H1 (cell line): ENCODE data around the gene PFN3. TPM values are rescaled to one million over a fixed set of nuclear protein-coding genes. Genes with fewer than 3 reads are reported as not detected.

ENCODE experiments used
- CTCF ChIA-PET: fragments of 300-600 bp; sonication (Branson Sonifier 250); formaldehyde crosslinking; loops from one replicate; lab custom pipeline; 2021; ENCODE audit not compliant: partially characterized antibody; lab: Charles Lee
- POLR2A ChIA-PET: fragments of 300-600 bp; sonication (Branson Sonifier 250); formaldehyde crosslinking; loops from one replicate; lab custom pipeline; 2021; ENCODE audit warnings: inconsistent platforms; ENCODE audit not compliant: partially characterized antibody; lab: Charles Lee
- DNase-seq, 2 experiments: peaks; one replicate each; pipeline versions ENCODE4 v3.0.0 to v3.0.0-alpha.2; 2010 to 2022; ENCODE audit warnings: low spot score in 2 of 2, low read depth in 1 of 2, mixed read lengths in 1 of 2
- FAIRE-seq: peaks from 2 replicates; lab custom pipeline; 2011; peaks lifted over from hg19 to GRCh38; lab: Jason Lieb, UNC
- H2AFZ ChIP-seq: 2 replicates; pipeline ENCODE4 v1.8.1; 2012; ENCODE audit warnings: low read length, inconsistent platforms
- H2AK5ac ChIP-seq: 2 replicates; pipeline ENCODE4 v1.6.1; 2013; ENCODE audit warnings: low read depth, low read length
- H2BK120ac ChIP-seq: replicated peaks from 2 replicates; pipeline ENCODE3; 2013; ENCODE audit warnings: low read depth, low read length, inconsistent platforms
- H2BK12ac ChIP-seq: 2 replicates; pipeline ENCODE4 v1.6.1; 2013; ENCODE audit warnings: low read depth, low read length
- H2BK15ac ChIP-seq: 2 replicates; pipeline ENCODE4 v1.6.1; 2013; ENCODE audit warnings: low read length
- H2BK20ac ChIP-seq: 2 replicates; pipeline ENCODE4 v1.6.1; 2013; ENCODE audit warnings: low read length
- H2BK5ac ChIP-seq: 2 replicates; pipeline ENCODE4 v1.6.1; 2013; ENCODE audit warnings: low read depth, low read length
- H3K14ac ChIP-seq: 2 replicates; pipeline ENCODE4 v1.6.1; 2013; ENCODE audit warnings: inconsistent platforms; ENCODE audit not compliant: insufficient read length
- H3K18ac ChIP-seq: 2 replicates; pipeline ENCODE4 v1.6.1; 2013; ENCODE audit warnings: low read length; ENCODE audit errors: extremely low read depth
- H3K23ac ChIP-seq: 2 replicates; pipeline ENCODE4 v1.6.1; 2013; ENCODE audit warnings: inconsistent platforms; ENCODE audit not compliant: insufficient read length
- H3K23me2 ChIP-seq: 2 replicates; pipeline ENCODE4 v1.6.1; 2013; ENCODE audit warnings: low read depth, low read length
- H3K27ac ChIP-seq: 2 replicates; pipeline ENCODE4 v1.6.1; 2011; ENCODE audit warnings: low read depth, low read length, inconsistent platforms
- H3K27me3 ChIP-seq, 4 experiments: replicated peaks in 1 of 4; 1 replicate in 1 of 4; 2 replicates in 3 of 4; pipeline versions ENCODE4 v1.6.1 to v1.8.1; 2011 to 2013; ENCODE audit warnings: low read length in 3 of 4, mild to moderate bottlenecking in 3 of 4, inconsistent platforms in 2 of 4, mixed read lengths in 2 of 4, moderate library complexity in 1 of 4; ENCODE audit not compliant: control insufficient read depth in 3 of 4, insufficient read depth in 3 of 4; ENCODE audit errors: extremely low read depth in 1 of 4
- H3K36me3 ChIP-seq, 4 experiments: 2 replicates each; pipeline versions ENCODE4 v1.6.1 to v1.8.1; 2011 to 2013; ENCODE audit warnings: mild to moderate bottlenecking in 4 of 4, low read length in 3 of 4, moderate library complexity in 2 of 4, control low read depth in 1 of 4, inconsistent platforms in 1 of 4; ENCODE audit not compliant: insufficient read depth in 4 of 4, control insufficient read depth in 2 of 4
- H3K4ac ChIP-seq: replicated peaks from 2 replicates; pipeline ENCODE3; 2013; ENCODE audit warnings: low read length, low read depth, mixed read lengths, inconsistent platforms; ENCODE audit not compliant: insufficient read length
- H3K4me1 ChIP-seq, 4 experiments: replicated peaks in 1 of 4; 1 replicate in 1 of 4; 2 replicates in 3 of 4; pipeline versions ENCODE4 v1.6.1 to v1.8.1; 2011 to 2013; ENCODE audit warnings: low read length in 3 of 4, inconsistent platforms in 2 of 4, mixed read lengths in 1 of 4; ENCODE audit not compliant: insufficient read depth in 4 of 4, control insufficient read depth in 3 of 4
- H3K4me2 ChIP-seq, 2 experiments: 2 replicates each; pipeline versions ENCODE4 v1.6.1 to v1.8.1; 2011 to 2013; ENCODE audit warnings: low read depth in 2 of 2, low read length in 2 of 2, control low read depth in 1 of 2, inconsistent platforms in 1 of 2, mild to moderate bottlenecking in 1 of 2; ENCODE audit not compliant: insufficient read depth in 1 of 2
- H3K4me3 ChIP-seq, 4 experiments: fragments of 200-600, 300-600 bp in 1 of 4; sonication (generic), shearing (Covaris generic), sonication (Bioruptor Twin) in 1 of 4; 2 replicates each; pipeline versions ENCODE4 v1.5.1 to v1.8.1; 2011 to 2016; ENCODE audit warnings: low read length in 4 of 4, low read depth in 3 of 4, control low read depth in 2 of 4, inconsistent platforms in 2 of 4, mild to moderate bottlenecking in 2 of 4, mixed read lengths in 1 of 4, moderate library complexity in 1 of 4; ENCODE audit not compliant: insufficient read depth in 2 of 4; ENCODE audit errors: extremely low read depth in 1 of 4
- H3K56ac ChIP-seq: replicated peaks from 2 replicates; pipeline ENCODE3; 2013; ENCODE audit warnings: low read depth, mild to moderate bottlenecking, mixed read lengths, low read length, inconsistent platforms; ENCODE audit not compliant: insufficient read length
- H3K79me1 ChIP-seq: 2 replicates; pipeline ENCODE4 v1.6.1; 2013; ENCODE audit warnings: low read depth, low read length, control low read depth
- H3K79me2 ChIP-seq, 2 experiments: 2 replicates each; pipeline versions ENCODE4 v1.6.1 to v1.8.1; 2012 to 2013; ENCODE audit warnings: low read length in 2 of 2, mild to moderate bottlenecking in 2 of 2, inconsistent platforms in 1 of 2; ENCODE audit not compliant: insufficient read depth in 2 of 2, control insufficient read depth in 1 of 2
- H3K9ac ChIP-seq, 4 experiments: replicated peaks in 1 of 4; 1 replicate in 1 of 4; 2 replicates in 3 of 4; pipeline versions ENCODE4 v1.6.1 to v1.8.1; 2011 to 2013; ENCODE audit warnings: low read depth in 3 of 4, low read length in 3 of 4, control low read depth in 2 of 4, mild to moderate bottlenecking in 2 of 4, moderate library complexity in 2 of 4, inconsistent platforms in 1 of 4; ENCODE audit errors: extremely low read depth in 1 of 4
- H3K9me3 ChIP-seq, 2 experiments: 2 replicates each; pipeline versions ENCODE4 v1.6.1 to v1.8.1; 2012 to 2013; ENCODE audit warnings: mild to moderate bottlenecking in 2 of 2, moderate library complexity in 2 of 2, control low read depth in 1 of 2, inconsistent platforms in 1 of 2, low read depth in 1 of 2, low read length in 1 of 2, mixed read lengths in 1 of 2; ENCODE audit not compliant: insufficient read depth in 2 of 2
- H4K20me1 ChIP-seq, 2 experiments: replicated peaks in 1 of 2; 2 replicates each; pipeline versions ENCODE3 to v1.8.1; 2011 to 2013; ENCODE audit warnings: inconsistent platforms in 2 of 2, low read length in 2 of 2, mild to moderate bottlenecking in 1 of 2; ENCODE audit not compliant: insufficient read depth in 2 of 2, control insufficient read depth in 1 of 2
- H4K5ac ChIP-seq: 2 replicates; pipeline ENCODE4 v1.6.1; 2013; ENCODE audit warnings: low read length, low read depth, mixed read lengths, inconsistent platforms; ENCODE audit not compliant: insufficient read length
- H4K8ac ChIP-seq: 2 replicates; pipeline ENCODE4 v1.8.0; 2013; ENCODE audit warnings: mild to moderate bottlenecking, moderate library complexity, low read length, inconsistent platforms; ENCODE audit not compliant: insufficient read depth; ENCODE audit errors: extremely low read depth
- H4K91ac ChIP-seq: replicated peaks from 2 replicates; pipeline ENCODE3; 2013; ENCODE audit warnings: low read length, mixed read lengths, inconsistent platforms; ENCODE audit not compliant: insufficient read length
- CREB1 ChIP-seq: IDR thresholded peaks from 2 replicates; pipeline ENCODE4 v1.6.1; 2012; ENCODE audit warnings: inconsistent platforms
- EGR1 ChIP-seq: IDR thresholded peaks from 2 replicates; pipeline ENCODE4 v1.6.1; 2011; ENCODE audit warnings: low read depth, low read length, borderline replicate concordance
- EP300 ChIP-seq, 2 experiments: IDR thresholded peaks; 1 replicate in 1 of 2; 2 replicates in 1 of 2; pipeline ENCODE4 v1.6.1; 2011 to 2012; ENCODE audit warnings: low read depth in 2 of 2, low read length in 2 of 2, mild to moderate bottlenecking in 2 of 2, borderline replicate concordance in 1 of 2, inconsistent platforms in 1 of 2, moderate library complexity in 1 of 2
- KDM4A ChIP-seq: IDR thresholded peaks from one replicate; pipeline ENCODE4 v1.7.1; 2012; ENCODE audit warnings: low read depth, mild to moderate bottlenecking, moderate library complexity, low read length, inconsistent platforms; ENCODE audit not compliant: severe bottlenecking
- KDM5A ChIP-seq: fragments of 200-600 bp; IDR thresholded peaks from 2 replicates; pipeline ENCODE4 v1.7.1; 2012; ENCODE audit warnings: mild to moderate bottlenecking, low read length, inconsistent platforms, mixed read lengths
- MAFK ChIP-seq: IDR thresholded peaks from 2 replicates; pipeline ENCODE4 v1.6.1; 2012; ENCODE audit warnings: low read depth, mild to moderate bottlenecking, improper control_type of control experiment, low read length
- NRF1 ChIP-seq: IDR thresholded peaks from 2 replicates; pipeline ENCODE4 v1.6.1; 2011; ENCODE audit warnings: mild to moderate bottlenecking, low read depth, low read length, improper control_type of control experiment
- POU5F1 ChIP-seq: IDR thresholded peaks from 2 replicates; pipeline ENCODE4 v1.6.1; 2011; ENCODE audit warnings: low read depth, mild to moderate bottlenecking, low read length, moderate library complexity
- SIRT6 ChIP-seq: IDR thresholded peaks from one replicate; pipeline ENCODE4 v1.7.1; 2012; ENCODE audit warnings: low read length, inconsistent platforms
- SP1 ChIP-seq: IDR thresholded peaks from 2 replicates; pipeline ENCODE4 v1.6.1; 2011; ENCODE audit warnings: low read depth, low read length
- WGBS, 2 experiments: shearing (Covaris generic) in 1 of 2; methylation state at CpG; one replicate each; pipeline versions ENCODE4 v1.1.6 to v1.1.7; 2013 to 2015; ENCODE audit warnings: low lambda C conversion rate in 2 of 2, mixed read lengths in 2 of 2, inconsistent platforms in 1 of 2, low coverage in 1 of 2, missing lambda C conversion rate in 1 of 2; ENCODE audit not compliant: insufficient replicate concordance in 2 of 2, insufficient coverage in 1 of 2, insufficient read length in 1 of 2; ENCODE audit errors: extremely low coverage in 1 of 2, missing lambda C conversion rate in 1 of 2; 5-methylcytosine and 5-hydroxymethylcytosine counted together
- polyA plus RNA-seq, 7 experiments: library from polyadenylated mRNA; depleted of rRNA in 3 of 7; stranded (reverse) in 5 of 7; unstranded in 2 of 7; fragments of >200 nt in 5 of 7; fragments of 200-250 nt in 2 of 7; gene quantifications; 1 replicate in 5 of 7; 2 replicates in 1 of 7; 4 replicates in 1 of 7; pipeline versions ENCODE4 v1.2.1 to v1.2.3, GENCODE V29; 2011 to 2013; ENCODE audit warnings: missing spikeins in 2 of 7, mixed read lengths in 2 of 7
- total RNA-seq: library from RNA; stranded (reverse); fragmentation: NEBNext Ultra II Directional; extraction: Animal tissue kit (Norgen Biotek cat#: 25700); gene quantifications from 2 replicates; pipeline ENCODE4 v1.2.1, GENCODE V29; 2021
- TF ChIP-seq, protein P1 (sequence below): IDR thresholded peaks from 2 replicates; pipeline ENCODE4 v1.6.1; 2011; ENCODE audit warnings: low read depth, mild to moderate bottlenecking, low read length; ENCODE audit not compliant: insufficient read depth

Gene PFN3
- total and polyA plus RNA-seq, 2 of the 8 experiments (the other 6 are each of a cell fraction or from before 2014, with no cell fraction given) = not detected

DNA sequence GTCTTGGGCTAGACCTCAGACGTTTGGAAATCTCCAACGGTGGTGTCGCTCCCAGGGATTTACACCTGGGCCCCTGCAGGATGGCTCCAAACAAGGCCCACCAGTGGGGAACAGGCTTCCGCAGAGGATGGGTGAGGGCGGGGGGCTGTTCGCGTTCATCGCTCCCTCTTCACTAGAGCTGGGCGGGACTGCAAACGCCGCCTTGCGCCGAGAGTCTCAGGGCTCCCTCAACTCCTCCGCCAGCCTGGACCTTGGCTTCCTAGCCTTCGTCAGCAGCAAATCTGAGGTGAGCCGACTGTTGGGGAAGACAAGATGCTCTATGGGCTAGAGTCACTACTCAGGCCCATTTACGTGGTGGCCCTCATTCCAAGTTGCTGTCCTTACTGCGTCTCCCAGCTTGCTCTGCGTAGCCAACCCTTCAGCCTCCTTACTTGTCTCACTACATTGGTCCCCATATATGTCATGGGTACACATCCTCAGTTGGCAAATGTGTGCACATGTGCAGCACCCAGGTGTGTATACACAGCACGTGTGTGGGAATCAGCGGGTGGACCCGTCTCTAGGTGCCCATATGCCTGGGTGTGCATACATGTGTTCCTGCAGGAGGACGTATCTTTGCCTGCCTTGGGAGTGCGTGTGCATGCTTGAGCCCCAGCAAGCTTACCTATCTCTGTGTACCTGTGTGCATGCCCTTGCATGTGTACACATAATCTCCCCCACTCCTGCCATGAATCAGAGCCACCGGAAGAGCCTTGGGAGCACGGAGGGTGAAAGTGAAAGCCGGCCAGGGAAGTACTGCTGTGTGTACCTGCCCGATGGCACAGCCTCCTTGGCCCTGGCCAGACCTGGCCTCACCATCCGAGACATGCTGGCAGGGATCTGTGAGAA lies 32.2 kb downstream of the PFN3 start:
- Histone ChIP-seq H3K23ac (no peak overlapping the region), H2BK120ac (no peak overlapping the region), H3K27me3 (peaks cover 1 to 17% (median 13%) of the 10 kb centered on the region in 4 experiments; a peak in 5 of 7 replicates), H3K4ac (peak overlapping the region; percentile 50), H3K27ac (no peak overlapping the region), H3K4me1 (peaks cover 8 to 32% (median 31%) of the 10 kb centered on the region in 4 experiments), H3K79me2 (no peaks in the 10 kb centered on the region), H2BK20ac (no peak overlapping the region), H3K36me3 (no peaks in the 10 kb centered on the region), H3K56ac (no peak overlapping the region), H4K91ac (peak overlapping the region; percentile 23), H3K9me3 (no peaks in the 10 kb centered on the region), H3K79me1 (peaks cover 7% of the 10 kb centered on the region; the same call in 1 of the 2 replicates), H2BK5ac (no peak overlapping the region), H3K9ac (no peak overlapping the region), H3K4me3 (peak overlapping the region; percentile 44 to 65 (median 55); a peak in 6 of 8 replicates), H4K20me1 (peaks cover 0 to 8% of the 10 kb centered on the region in 2 experiments), H3K23me2 (peaks cover 22% of the 10 kb centered on the region; the same call in 1 of the 2 replicates), H2AFZ (no peak overlapping the region), H2BK12ac (peak overlapping the region; percentile 35; the same call in 1 of the 2 replicates), H2BK15ac (peak overlapping the region; percentile 97; the same call in 1 of the 2 replicates), H4K8ac (no peak overlapping the region), H3K14ac (no peak overlapping the region), H2AK5ac (peak overlapping the region; percentile 95), H3K18ac (peak overlapping the region; percentile 97; the same call in 1 of the 2 replicates), H4K5ac (no peak overlapping the region), H3K4me2 (peak overlapping the region; percentile 80 to 86)
- POLR2A ChIA-PET = interaction anchor here (0.7 to 5.9 kb wide), 11 partner anchors 10 to 236 kb away, joined by 3 to 66 read pairs (median 5); partner anchors contain the start of genes LMAN2, NSD1 and PRR7
- CTCF ChIA-PET = interaction anchor here (0.6 to 16.9 kb wide), 20 partner anchors 7 to 261 kb away, joined by 3 to 363 read pairs (median 11); partner anchors contain the start of genes GRK6, LMAN2, MXD3 and PFN3
- DNase-seq = no peak
- no peak for FAIRE-seq
- 84% methylated on average over 29 of the region's 29 CpGs; no CpG with 5 or more reads in 1 of the 2 experiments for WGBS, 2 experiments
- TF ChIP-seq POU5F1 (no peak), EP300 (IDR thresholded peaks at IDR 0.05; ENCODE audit: borderline replicate concordance in 1 of 2, low read depth in 2 of 2, low read length in 2 of 2) (no peak), SP1 (no peak), NRF1 (no peak), SIRT6 (no peak), CREB1 (no peak), MAFK (no peak), EGR1 (no peak), KDM5A (no peak), KDM4A (no peak)
- TF ChIP-seq, protein P1, sequence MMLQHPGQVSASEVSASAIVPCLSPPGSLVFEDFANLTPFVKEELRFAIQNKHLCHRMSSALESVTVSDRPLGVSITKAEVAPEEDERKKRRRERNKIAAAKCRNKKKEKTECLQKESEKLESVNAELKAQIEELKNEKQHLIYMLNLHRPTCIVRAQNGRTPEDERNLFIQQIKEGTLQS = no peak
